ENCODE data around the gene NTRK1. TPM values are rescaled to one million over a fixed set of nuclear protein-coding genes. Genes with fewer than 3 reads are reported as not detected.

NTRK1 gene
- total and polyA plus RNA-seq, 2 of the 13 experiments (the other 11 are each of a cell fraction or from before 2014, with no cell fraction given): not detected

DNA sequence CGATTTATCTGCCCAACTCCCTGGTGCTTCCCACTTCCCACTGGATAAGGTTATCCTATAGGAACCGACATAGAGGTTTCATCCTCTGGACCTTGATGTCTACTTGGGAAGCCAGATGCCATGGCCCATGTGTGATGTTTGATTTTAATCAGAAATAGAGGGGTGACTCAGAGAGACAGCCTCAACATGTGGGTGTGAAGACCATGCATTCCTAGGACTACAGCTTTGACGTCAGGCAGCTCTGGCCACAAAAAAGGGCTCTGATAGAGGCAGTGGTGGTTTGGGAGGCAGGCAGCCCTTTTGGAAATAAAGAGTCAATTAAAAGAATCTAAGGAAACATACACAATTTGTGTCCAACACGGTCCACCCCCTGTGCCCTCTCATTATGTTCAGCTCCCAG lies 38.9 kb upstream of the NTRK1 start (continued):
- TF ChIP-seq, protein P1, sequence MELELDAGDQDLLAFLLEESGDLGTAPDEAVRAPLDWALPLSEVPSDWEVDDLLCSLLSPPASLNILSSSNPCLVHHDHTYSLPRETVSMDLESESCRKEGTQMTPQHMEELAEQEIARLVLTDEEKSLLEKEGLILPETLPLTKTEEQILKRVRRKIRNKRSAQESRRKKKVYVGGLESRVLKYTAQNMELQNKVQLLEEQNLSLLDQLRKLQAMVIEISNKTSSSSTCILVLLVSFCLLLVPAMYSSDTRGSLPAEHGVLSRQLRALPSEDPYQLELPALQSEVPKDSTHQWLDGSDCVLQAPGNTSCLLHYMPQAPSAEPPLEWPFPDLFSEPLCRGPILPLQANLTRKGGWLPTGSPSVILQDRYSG (CRISPR knock-in tag; IDR thresholded peaks at IDR 0.05): no peak
- TF ChIP-seq RXRA (CRISPR knock-in tag; IDR thresholded peaks at IDR 0.05) (no peak), PHF20 (CRISPR knock-in tag; IDR thresholded peaks at IDR 0.05) (no peak), ZNF44 (CRISPR knock-in tag; IDR thresholded peaks at IDR 0.05) (no peak), ZNF468 (CRISPR knock-in tag; IDR thresholded peaks at IDR 0.05) (no peak), REL (CRISPR knock-in tag; conservative IDR thresholded peaks at IDR 0.05) (no peak), SMARCE1 (IDR thresholded peaks at IDR 0.05; ENCODE audit: borderline replicate concordance) (no peak), NFYB (CRISPR knock-in tag; IDR thresholded peaks at IDR 0.05) (no peak)
- TF ChIP-seq, protein P2, sequence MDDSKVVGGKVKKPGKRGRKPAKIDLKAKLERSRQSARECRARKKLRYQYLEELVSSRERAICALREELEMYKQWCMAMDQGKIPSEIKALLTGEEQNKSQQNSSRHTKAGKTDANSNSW (CRISPR knock-in tag; IDR thresholded peaks at IDR 0.05; ENCODE audit: borderline replicate concordance): no peak

DNA sequence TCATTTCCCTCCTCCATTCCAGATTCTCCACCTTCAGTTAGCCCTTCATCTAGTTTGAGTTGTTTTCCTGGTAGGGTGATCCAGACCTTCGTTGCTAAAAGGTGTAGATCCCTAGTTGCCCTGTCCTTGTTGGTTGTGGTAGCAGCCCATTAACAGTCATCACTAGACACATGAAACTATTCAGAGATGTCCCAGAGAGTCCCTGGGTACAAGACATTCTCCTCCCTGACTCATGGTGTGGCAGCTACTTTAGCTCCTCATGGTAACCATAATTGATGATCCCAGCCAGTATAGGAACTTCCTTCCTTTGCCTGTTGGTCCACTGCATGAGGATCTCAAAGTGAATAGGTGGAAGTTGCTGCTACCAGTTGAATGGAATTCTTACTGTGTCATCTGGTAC lies 38.0 kb upstream of the NTRK1 start:
- H3K27me3 ChIP-seq (ENCODE audit: control insufficient read depth in 1 of 2, insufficient read depth in 2 of 2, low read length in 2 of 2): peaks cover 0 to 30% of the 10 kb centered on the region in 2 experiments; a peak in 3 of 5 replicates
- H3K36me3 ChIP-seq (replicated peaks in 1 of 2; ENCODE audit: control insufficient read depth in 1 of 2, insufficient read depth in 2 of 2, low read length in 2 of 2): no peaks in the 10 kb centered on the region
- no peak overlapping the region for H3K4me3 ChIP-seq (replicated peaks in 1 of 3; ENCODE audit: insufficient read depth in 1 of 3, low read depth in 2 of 3, low read length in 3 of 3)
- BruUV-seq (replicated peaks): no TSS peak
- DNase-seq (ENCODE audit: low spot score) (no peak), ATAC-seq (no peak), FAIRE-seq (no peak)
- in situ Hi-C loops (cut with HindIII; ENCODE audit: extremely low pct_ligation_motif_present, low pct_unique_long_range_greater_than_20kb) (no loop called here), intact Hi-C loops (cut with micrococcal nuclease; ENCODE audit: unreplicated experiment) (no loop called here)
- no peaks in the 10 kb centered on the region for H4K20me1 ChIP-seq (ENCODE audit: insufficient read depth, low read length)
- no peaks in the 10 kb centered on the region for H3K9me3 ChIP-seq (ENCODE audit: low read length)
- CTCF ChIA-PET (ENCODE audit: low intra/inter-chr PET ratio, low total read pairs): no interaction called here
- no peaks in the 10 kb centered on the region for H3K79me2 ChIP-seq (ENCODE audit: insufficient read depth, low read length)
- no peak overlapping the region for H3K27ac ChIP-seq (ENCODE audit: extremely low read length, insufficient read depth, low read length)
- H3K4me2 ChIP-seq (ENCODE audit: low read depth, low read length): no peak overlapping the region
- H3K9ac ChIP-seq (ENCODE audit: insufficient read depth, low read depth, low read length): no peak overlapping the region
- POLR2A ChIA-PET: interaction anchor here (0.6 kb wide), 2 partner anchors 56 to 322 kb away, joined by 3 read pairs; partner anchors contain the start of genes MEF2D and PRCC
- no peaks in the 10 kb centered on the region for H3K4me1 ChIP-seq (ENCODE audit: insufficient read depth, low read length)
- H2AFZ ChIP-seq (ENCODE audit: low read length): no peak overlapping the region
- 0% methylated on average over 1 of the region's 1 CpG for WGBS (ENCODE audit: low lambda C conversion rate)
- TF ChIP-seq, protein P3, sequence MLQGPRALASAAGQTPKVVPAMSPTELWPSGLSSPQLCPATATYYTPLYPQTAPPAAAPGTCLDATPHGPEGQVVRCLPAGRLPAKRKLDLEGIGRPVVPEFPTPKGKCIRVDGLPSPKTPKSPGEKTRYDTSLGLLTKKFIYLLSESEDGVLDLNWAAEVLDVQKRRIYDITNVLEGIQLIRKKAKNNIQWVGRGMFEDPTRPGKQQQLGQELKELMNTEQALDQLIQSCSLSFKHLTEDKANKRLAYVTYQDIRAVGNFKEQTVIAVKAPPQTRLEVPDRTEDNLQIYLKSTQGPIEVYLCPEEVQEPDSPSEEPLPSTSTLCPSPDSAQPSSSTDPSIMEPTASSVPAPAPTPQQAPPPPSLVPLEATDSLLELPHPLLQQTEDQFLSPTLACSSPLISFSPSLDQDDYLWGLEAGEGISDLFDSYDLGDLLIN (CRISPR knock-in tag; IDR thresholded peaks at IDR 0.05; ENCODE audit: borderline replicate concordance): no peak
- no peak for TF ChIP-seq TOPORS (CRISPR knock-in tag; IDR thresholded peaks at IDR 0.05)
- no peak for TF ChIP-seq ZNF530 (CRISPR knock-in tag; IDR thresholded peaks at IDR 0.05; ENCODE audit: low read depth)
- no peak for TF ChIP-seq ZNF121 (CRISPR knock-in tag; IDR thresholded peaks at IDR 0.05)
- no peak for TF ChIP-seq ZNF672 (CRISPR knock-in tag; IDR thresholded peaks at IDR 0.05)
- TF ChIP-seq, protein P4, sequence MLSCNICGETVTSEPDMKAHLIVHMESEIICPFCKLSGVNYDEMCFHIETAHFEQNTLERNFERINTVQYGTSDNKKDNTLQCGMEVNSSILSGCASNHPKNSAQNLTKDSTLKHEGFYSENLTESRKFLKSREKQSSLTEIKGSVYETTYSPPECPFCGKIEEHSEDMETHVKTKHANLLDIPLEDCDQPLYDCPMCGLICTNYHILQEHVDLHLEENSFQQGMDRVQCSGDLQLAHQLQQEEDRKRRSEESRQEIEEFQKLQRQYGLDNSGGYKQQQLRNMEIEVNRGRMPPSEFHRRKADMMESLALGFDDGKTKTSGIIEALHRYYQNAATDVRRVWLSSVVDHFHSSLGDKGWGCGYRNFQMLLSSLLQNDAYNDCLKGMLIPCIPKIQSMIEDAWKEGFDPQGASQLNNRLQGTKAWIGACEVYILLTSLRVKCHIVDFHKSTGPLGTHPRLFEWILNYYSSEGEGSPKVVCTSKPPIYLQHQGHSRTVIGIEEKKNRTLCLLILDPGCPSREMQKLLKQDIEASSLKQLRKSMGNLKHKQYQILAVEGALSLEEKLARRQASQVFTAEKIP (CRISPR knock-in tag; IDR thresholded peaks at IDR 0.05; ENCODE audit: borderline replicate concordance): no peak
- TF ChIP-seq, protein P5, sequence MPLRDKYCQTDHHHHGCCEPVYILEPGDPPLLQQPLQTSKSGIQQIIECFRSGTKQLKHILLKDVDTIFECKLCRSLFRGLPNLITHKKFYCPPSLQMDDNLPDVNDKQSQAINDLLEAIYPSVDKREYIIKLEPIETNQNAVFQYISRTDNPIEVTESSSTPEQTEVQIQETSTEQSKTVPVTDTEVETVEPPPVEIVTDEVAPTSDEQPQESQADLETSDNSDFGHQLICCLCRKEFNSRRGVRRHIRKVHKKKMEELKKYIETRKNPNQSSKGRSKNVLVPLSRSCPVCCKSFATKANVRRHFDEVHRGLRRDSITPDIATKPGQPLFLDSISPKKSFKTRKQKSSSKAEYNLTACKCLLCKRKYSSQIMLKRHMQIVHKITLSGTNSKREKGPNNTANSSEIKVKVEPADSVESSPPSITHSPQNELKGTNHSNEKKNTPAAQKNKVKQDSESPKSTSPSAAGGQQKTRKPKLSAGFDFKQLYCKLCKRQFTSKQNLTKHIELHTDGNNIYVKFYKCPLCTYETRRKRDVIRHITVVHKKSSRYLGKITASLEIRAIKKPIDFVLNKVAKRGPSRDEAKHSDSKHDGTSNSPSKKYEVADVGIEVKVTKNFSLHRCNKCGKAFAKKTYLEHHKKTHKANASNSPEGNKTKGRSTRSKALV (CRISPR knock-in tag; IDR thresholded peaks at IDR 0.05): no peak
- TF ChIP-seq SAP130 (CRISPR knock-in tag; IDR thresholded peaks at IDR 0.05; ENCODE audit: low read depth): no peak
- TF ChIP-seq ETV6 (CRISPR knock-in tag; conservative IDR thresholded peaks at IDR 0.05): no peak

Measured in HepG2 (cell line).